Right forelimb (tissue), 1 donor: ENCODE data around the gene HSF5.

Experiments used
- DNase-seq: peaks from one replicate; pipeline ENCODE4 v3.0.0-alpha.2; 2018

Gene HSF5, protein sequence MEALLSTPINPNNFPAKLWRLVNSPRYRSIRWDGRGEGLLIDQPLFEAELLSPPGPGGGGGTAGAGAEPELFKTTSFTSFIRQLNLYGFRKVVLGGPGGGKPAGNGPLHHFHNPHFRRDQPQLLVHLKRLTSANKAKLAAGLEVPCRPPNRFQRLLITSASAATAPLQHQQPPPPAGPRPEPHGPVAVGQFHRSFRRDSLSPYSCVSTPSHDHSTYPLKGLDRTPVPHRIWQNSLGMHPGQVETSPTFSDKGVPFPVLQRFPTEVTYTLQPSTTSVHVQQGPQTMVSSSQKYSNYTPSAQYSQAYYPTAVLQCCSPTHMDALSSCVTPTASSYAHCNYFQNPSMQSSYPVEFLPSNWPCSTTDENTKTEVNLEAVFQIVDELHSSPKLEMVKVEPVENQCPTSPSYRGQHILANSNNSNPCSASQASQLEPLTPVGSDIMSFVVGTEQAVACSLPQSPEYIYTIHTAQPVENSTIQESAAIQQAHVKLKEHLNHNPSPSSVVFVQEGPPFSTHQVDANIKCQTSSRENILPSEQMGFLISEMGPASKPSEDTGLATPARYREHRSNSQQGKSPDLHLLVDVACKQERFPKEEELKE

DNA sequence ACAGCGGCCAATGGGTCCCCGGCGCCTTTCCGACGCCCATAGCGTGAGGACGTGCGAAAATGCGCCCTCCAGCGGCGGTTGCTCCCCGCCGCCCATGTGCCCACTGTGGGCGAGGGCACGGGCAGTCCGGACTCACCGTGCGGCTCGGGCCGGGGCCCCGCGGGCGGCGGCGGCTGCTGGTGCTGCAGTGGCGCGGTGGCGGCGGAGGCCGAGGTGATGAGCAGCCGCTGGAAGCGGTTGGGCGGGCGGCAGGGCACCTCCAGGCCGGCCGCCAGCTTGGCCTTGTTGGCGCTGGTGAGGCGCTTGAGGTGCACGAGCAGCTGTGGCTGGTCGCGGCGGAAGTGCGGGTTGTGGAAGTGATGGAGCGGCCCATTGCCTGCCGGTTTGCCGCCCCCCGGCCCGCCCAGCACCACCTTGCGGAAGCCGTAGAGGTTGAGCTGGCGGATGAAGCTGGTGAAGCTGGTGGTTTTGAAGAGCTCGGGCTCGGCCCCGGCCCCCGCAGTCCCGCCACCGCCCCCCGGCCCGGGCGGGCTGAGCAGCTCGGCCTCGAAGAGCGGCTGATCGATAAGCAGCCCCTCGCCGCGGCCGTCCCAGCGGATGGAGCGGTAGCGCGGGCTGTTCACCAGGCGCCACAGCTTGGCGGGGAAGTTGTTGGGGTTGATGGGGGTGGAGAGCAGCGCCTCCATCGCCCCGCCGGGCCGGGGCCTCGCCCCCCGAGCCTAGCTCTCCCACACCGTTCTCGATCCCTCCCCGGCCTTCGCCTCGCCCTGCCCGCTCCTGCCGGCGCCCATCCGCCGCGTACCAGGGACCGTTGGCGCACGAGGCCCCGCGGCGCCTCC lies at the start of gene HSF5:
TSS of gene HSF5 (minus strand) at position 820 of the 839 bp plus-strand sequence. CDS start at position 686, 134 bp downstream.
- DNase-seq: peak; percentile 70

DNA sequence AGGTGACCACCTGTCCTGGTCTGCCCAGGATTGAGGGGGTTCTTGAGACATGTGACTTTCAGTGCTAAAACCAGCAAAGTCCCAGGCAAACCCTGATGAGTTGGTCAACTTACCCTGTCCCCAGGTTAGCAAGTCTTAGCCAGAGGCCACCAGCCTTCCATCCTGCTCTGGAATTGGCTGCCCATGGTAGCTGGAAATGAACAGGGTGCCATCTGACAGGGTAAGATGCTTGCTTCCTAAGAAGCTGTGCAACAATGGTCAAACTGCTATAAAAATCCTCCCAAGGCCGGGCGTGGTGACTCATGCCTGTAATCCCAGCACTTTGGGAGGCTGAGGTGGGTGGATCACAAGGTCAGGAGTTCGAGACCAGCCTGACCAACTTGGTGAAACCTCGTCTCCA lies 49.1 kb upstream of the HSF5 start:
- no peak for DNase-seq

DNA sequence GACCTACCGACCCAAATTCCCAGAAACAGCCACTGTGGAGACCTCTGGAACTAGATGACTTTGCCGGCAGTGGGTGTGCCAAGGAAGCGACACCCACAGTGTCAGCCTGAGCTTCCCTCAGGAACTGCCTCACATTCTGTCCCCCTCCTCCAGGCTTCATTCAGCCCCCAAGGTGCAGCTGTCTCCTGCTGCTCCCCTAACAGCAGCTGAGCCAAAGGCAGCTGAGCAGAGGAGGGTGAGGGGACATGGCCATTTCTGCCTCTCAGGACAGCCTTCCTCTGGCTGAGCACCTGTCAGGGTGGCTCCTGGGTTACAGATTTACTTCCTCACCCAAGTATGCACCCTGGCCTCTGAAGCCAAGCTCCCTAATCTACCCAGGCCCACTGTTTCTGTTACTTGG lies 48.3 kb upstream of the HSF5 start:
- DNase-seq: no peak

DNA sequence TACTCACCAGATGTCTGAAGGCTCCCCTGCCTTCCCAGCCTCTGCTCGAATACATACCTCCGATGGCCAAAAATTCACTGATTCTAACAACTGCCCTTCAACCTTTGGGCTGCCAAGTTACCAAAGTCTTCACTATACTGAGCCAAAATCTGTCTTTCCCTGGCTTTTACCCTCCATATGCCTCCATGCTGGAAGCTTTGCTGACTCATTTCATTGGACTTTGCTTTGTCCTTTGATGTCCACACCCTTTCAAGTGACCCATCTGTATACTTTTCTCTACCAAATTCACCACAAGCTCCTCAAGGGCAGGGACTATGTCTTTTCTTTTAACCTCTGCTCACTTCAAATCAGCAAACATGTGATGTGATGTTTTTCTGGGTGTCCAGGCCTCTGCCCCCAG lies 47.2 kb upstream of the HSF5 start:
- no peak for DNase-seq

DNA sequence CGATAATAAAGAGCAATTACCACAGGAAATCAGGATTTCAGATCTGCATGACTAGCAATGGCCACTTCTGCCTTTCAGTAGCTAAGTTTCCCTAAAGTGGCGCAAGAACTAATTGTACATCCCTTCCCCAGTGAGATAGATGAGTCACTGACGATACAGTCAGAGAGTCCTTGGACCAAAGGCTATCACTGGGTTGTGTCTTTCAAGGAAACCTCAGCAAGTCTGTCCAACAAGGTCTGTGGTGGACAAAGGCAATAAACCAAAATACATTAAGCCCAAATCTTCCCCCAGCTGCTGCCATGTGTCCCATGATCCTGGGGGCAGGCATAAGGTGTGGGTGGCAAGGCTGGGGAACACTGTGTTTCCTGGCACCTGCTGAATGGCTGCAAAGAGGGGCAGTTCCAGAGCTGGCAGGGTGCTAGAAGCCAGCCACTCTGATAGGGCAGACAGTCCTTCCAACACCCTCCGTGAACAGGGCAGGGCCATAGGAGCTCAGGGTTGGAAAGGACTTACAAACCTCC lies 46.8 kb upstream of the HSF5 start:
- DNase-seq: no peak

DNA sequence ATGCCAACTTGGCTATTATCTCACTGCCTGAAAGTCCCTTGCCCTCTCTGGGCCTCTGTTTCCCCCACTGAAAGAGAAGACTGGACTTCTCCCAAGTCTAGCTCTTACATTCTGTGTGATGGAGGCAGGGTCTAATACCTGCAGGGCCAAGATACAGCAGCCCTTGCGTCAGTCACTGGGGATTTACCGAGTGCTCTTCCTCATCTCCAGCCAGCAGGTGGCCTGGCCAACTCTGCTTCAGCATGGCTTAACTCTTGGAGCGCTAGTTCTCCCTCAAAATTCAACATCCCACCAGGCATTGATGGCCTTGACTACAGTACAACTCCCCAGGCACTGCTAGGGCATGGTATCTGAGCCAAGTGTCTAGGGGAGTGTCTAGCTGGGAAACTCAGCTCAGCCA lies 46.1 kb upstream of the HSF5 start:
- no peak for DNase-seq

DNA sequence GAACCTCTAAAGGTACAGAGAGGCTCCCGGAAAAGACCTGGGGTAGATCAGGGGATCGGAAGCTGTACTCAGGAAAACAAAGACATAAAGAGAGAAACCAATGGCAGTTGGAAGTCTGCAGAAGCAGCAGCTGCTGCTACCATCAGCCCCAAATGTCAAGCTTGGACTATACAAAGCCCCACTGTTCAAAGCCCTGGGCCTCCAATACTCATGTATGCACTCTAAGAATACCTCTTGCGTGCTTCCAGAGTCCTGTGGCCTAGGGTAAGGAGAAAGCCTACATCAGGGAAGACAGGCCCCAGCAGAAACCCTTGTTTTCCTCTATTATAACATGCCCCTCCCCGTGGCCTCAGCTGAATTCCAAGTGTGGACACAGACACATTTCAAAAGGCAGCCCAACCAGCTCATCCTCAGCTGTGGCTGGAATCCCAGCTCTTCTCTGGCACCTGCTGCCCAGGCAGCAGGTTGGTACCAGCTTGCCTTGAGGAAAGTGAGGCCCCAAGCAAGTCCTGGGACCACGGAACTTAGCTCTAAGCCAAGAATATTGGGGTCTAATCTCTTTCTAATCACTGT lies 45.5 kb upstream of the HSF5 start:
- no peak for DNase-seq

DNA sequence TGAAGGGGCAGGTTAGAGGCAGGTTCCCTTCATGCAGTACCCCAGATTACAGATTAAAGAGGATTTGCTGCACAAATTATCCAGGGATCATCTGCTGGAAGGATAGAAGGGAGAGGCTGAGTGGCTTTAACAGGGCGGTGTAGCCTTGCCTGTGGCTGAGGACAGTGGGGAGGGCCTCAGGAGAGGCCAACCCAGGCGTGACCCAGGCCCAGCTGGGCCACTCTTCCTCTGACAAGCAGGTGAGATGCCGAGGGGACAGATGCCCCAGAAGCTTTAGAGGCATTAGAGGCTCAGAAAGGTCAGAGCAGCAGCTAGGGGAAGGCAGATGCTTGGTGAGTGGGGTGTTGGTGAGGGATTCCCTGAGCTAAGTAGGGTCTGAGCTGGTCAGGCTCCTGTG lies 44.3 kb upstream of the HSF5 start:
- no peak for DNase-seq

DNA sequence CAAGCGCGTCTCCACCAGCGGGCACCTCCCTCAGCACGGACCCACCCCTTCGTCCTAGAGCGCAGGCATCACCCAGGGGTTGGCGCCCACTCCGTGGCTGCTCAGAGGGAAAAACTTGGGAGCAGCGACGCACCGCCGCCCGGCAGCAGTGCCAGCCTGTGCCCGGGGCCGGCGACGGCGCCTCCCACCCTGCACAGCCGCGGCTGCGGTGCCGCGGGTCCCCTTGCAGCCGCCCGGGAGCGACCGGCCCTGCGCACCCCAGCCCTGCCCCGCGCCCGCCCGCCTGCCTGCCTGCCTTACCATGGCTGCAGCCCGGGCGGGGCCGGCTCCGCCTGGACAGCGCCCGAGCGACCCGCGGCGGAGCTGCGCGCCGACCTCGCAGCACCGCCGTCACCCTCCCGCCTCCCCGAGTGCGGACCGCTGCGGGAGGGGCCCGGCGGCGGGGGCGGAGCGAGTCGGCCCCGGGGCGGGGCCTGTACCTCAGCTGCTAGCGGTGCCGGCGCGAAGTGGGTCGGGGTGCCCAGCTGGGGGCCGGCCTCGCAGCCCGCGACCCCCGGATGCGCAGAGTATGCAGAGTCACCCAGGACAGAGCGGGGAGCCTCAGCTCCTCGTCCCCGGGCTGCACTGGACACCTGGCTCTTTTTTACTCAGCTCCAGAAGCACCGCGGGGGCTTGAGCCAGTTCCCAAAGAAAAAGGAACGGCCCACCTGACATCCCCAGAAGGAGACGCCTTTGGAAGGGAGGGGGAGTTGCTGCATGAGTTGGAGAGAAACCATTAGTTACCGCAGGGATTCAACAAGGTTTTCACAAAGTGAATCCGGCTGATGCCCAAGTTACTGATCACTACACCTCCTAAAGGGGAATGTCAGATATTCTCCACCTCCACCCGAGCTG lies 43.7 kb upstream of the HSF5 start:
- peak; percentile 64 for DNase-seq

DNA sequence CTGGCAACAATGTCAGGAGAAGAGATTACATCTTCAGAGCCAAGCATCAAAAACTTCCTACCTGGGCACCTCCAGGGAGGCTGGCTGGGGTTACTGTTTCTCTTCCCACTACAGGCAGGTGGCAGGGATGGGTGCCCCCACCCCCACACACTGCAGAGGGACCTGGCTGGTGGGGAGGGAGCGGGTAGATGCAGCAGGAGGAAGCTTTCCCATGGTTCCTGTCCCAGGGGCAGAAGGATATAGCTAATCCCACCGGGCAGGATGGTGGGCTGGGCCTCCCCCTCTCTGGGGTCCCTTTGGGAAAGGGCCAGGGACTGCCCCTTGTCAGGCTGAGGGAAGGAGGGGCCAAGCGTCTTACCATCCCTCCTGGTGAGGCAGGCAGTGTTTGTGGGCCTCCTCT lies 42.9 kb upstream of the HSF5 start:
- no peak for DNase-seq

DNA sequence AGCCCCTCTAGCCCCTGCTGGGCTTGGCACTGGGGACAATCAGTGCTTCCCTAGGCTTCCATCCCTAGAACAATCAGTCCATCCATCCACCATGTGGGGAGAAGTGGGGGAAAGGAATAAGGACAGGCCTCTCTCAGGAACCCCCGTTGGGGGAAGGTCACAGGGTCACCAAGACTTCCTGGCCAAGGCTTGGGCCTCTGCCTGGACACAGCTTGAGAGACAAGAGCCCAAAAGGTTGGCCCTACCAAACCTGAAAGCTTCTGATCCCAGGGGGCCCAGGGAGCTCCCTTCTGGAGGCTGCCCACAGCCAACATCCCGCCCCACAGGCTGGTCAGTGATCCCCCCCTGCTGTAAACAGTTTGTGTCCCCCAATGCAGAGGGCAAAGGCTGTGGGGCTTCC lies 42.4 kb upstream of the HSF5 start:
- no peak for DNase-seq

DNA sequence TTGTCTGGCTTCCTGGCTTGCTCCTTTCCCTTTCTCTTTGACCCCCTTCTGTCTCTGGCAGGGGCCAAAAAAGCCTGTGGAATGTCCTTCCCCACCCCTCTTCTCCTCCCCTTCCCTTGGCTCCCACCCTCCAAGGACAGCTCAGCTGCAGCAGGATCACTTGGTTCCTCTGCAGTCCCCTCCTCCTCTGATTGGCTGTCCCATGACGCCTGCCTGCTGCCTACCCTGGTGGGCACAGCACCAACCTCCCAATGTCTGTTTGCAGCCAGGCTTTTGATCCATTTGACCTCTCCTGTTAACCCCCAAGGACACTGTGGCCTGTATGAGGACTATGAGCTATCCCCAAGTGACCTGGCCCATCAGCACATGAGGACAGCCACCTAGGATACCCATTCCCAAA lies 41.1 kb upstream of the HSF5 start:
- DNase-seq: no peak

DNA sequence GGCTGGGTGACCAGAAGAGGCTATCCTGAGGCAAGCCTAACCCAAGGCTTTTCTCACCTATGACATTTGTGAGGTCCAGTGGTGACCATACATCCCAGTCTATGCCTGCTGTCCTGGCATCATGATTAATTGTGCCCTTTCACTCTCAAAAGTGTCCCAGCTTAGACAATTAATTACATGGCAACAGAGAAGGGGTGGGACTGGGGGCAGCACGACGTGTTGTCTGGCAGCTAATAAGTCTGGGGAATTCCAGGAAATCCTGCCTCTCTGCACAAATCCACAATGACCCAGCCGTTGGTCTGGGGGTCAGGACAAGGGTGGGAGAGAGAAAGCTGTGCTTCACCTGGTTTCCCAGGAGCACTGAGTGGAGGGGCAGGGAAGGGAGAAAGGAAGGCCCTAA lies 40.2 kb upstream of the HSF5 start:
- no peak for DNase-seq

DNA sequence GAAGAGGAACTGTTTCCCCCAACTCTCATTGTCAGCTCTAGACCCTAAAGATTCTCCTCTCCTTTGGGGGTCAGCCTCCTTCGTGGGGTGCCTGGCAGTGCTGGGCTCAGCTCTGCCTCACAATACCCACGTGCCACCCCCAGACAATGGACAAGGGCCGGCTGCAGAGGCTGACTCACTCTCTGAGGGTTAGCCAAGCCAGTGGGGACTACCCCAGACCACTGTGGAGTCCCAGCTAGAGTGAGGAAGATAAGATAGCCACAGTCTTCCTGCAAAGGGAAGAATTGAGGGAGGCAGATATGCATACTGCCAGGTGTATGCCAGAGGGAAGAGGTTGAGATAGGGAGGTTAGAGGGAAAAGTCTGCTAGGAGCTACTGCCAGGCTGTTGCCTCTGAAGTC lies 39.7 kb upstream of the HSF5 start:
- no peak for DNase-seq

DNA sequence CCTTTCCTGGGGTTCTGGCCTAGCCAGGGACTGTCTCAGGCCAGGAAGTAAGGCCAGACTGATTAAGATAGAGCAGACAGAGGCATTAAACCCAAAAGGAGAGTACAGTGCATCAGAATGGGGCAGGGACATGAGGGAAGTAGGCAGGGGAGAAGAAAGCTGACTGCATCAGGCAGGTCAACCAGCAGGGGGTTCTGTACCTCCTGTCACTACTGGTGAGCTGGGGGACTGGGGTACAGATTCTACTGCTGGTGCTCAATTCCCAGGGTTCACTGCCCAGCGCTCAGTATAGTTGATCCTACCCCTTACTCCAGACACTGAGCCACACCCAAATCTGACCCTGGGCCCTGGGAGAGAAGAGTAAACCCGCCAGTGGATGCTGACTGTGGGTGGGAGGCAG lies 39.1 kb upstream of the HSF5 start:
- no peak for DNase-seq

DNA sequence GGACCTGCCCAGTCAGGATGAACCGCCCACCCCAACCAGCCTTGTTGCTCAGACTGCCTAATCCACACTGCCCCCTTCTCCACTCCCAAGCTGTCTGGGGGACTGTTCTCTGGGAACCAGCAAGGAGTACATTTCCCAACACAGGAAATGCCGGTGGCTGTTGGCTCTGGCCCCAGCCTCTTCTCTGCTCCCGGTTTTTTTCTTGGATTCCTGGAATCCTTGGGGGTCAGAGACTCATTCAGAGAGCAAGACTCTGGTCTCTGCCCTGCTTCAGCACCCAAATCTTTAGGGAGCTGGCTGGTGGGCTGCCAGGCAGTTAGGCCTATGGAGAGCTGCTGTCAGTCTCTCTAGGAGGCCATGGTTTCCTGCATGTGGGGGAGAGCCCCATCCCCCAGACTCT lies 37.0 kb upstream of the HSF5 start:
- peak; percentile 62 for DNase-seq

DNA sequence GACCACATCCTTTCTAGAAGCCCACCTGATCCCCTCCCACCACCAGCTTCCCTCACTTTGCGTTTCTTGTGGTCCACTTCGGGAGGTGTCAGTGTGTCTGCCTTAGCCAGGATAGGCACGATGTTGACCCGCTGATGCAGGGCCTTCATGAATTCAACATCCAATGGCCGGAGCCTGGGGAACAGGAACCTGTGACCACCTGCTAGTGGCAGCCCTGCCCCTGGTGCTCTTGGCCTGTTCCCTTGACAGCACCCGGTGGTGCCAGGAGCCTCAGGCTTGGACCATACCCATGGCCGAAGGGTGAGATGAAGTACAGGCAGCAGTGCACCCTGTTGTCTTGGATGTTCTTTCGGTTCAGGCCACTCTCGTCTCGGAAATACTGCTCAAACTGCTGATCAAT lies 33.5 kb upstream of the HSF5 start:
- DNase-seq: no peak

DNA sequence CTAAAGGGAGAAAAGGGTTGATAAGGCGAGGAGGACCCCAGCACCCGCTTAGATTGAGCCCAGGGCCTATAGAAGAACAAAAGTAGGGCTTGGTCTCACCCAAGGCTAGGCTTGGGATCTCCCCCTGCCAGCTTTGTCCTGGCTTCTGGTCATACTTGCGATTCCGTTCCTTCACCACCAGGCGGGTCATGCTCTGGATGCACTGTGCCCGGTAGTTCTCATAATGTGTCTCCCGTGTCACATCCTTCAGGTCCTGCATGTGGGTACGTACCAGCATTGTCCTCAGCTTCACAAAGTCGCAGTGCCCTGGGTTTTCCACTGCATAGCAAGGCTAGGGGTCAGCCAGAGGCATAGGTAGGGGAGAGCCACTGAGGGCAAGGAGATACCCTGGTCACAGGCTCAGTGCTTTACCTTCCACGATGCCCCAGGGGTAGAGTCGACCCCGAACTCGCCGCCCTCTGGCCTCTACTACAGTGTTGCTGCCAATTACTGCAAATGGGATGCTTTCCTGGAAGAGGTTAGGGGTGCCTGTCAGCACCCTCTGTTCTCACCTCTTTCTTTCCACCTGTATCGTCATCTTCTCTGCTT lies 32.7 kb upstream of the HSF5 start:
- DNase-seq: no peak

DNA sequence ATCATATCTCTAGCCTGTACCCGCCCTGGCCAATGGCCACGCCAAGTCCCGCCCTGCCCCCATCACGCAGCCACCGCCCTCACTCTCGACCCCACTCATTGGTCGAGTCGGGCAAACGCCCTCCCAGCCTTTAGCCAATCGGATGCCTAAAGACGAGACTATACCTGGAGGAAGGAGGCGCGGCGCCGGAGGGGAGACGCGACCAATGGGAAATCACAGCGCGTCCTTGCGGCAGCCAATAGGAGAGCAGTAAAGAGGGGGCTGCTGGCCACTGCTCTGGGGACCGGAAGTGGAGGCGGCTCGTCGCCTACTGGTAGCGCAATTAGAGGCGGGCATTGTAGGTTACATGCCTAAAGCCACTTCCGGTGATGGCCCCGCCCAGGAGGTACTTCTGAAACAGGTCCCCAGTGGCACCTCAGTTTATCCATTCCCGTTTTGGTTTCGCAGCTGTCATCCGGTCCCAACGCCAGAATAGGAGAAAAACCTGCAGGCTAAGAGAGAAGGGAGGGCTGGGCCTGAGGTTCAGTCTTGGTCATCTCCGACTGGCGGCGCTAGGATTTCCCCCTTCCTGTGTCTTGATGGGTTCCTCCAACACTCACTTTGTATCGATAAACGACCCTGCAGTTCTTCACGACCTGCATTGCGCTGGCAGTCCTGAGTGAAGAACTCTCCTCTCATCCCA lies 29.9 kb upstream of the HSF5 start:
- peak; percentile 99 for DNase-seq

DNA sequence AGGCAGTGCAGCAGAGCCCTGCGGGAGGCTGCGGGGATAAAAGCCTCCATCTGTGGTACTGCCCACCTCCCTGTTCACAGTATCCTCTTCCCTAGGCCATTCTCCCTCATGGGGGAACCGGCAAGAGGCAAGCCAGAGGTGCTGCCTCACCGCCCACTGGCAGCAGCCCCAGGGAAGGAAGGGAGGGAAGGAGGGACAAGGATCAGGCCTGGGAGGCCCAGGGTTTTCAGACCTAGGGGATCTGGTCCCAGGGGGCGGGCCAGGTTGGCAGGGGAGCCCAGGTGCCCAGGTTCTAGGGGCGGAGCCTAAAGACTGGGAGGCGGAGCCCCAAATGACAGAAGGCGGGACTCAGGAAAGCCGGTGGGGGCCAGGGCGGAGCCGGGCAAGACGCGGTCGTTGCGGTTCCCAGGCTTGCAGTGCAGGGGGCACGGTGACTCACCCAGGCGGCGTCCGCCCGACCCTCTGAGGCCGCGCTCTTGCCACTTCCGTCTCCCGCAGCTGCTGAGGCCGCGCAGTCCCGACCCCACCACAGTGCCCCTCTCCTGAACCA lies 29.2 kb upstream of the HSF5 start:
- no peak for DNase-seq
